Mesenchymal stem cell (in vitro differentiated cells and primary cell): Measurements from ENCODE around the gene AMN.
A peak's percentile ranks its signal among the peaks of the same experiment; 100 is the strongest.

ENCODE experiments used
- DNase-seq: peaks from one replicate; pipeline ENCODE4 v3.0.0-alpha.2; 2013
- H2AFZ ChIP-seq: one replicate; pipeline ENCODE4 v1.6.1; 2013; ENCODE audit warnings: low read depth, mild to moderate bottlenecking, control low read depth, inconsistent platforms, low read length, moderate library complexity
- H2AK5ac ChIP-seq: 2 replicates; pipeline ENCODE4 v1.6.1; 2013; ENCODE audit warnings: low read length, moderate library complexity, mild to moderate bottlenecking, inconsistent platforms; ENCODE audit not compliant: severe bottlenecking
- H2BK120ac ChIP-seq: one replicate; pipeline ENCODE4 v1.6.1; 2013; ENCODE audit warnings: low read depth, mild to moderate bottlenecking, inconsistent platforms, low read length, moderate library complexity
- H2BK12ac ChIP-seq, 2 experiments: one replicate each; pipeline ENCODE4 v1.6.1; 2013; ENCODE audit warnings: inconsistent platforms in 2 of 2, low read length in 2 of 2, mild to moderate bottlenecking in 2 of 2, moderate library complexity in 2 of 2, control low read depth in 1 of 2
- H2BK15ac ChIP-seq: one replicate; pipeline ENCODE4 v1.6.1; 2013; ENCODE audit warnings: mild to moderate bottlenecking, low read depth, inconsistent platforms; ENCODE audit not compliant: poor library complexity, severe bottlenecking
- H2BK5ac ChIP-seq: 2 replicates; pipeline ENCODE4 v1.6.1; 2013; ENCODE audit warnings: low read depth, mild to moderate bottlenecking, low read length, control low read depth, inconsistent platforms; ENCODE audit not compliant: poor library complexity, severe bottlenecking
- H3K14ac ChIP-seq, 2 experiments: one replicate each; pipeline ENCODE4 v1.6.1; 2013; ENCODE audit warnings: inconsistent platforms in 2 of 2, low read length in 2 of 2, control low read depth in 1 of 2, mild to moderate bottlenecking in 1 of 2, moderate library complexity in 1 of 2
- H3K18ac ChIP-seq, 2 experiments: one replicate each; pipeline ENCODE4 v1.6.1; 2013; ENCODE audit warnings: inconsistent platforms in 2 of 2, low read length in 2 of 2, control low read depth in 1 of 2, low read depth in 1 of 2, mild to moderate bottlenecking in 1 of 2
- H3K23ac ChIP-seq, 2 experiments: one replicate each; pipeline ENCODE4 v1.6.1; 2013; ENCODE audit warnings: inconsistent platforms in 2 of 2, low read length in 2 of 2, mild to moderate bottlenecking in 2 of 2, moderate library complexity in 2 of 2, control low read depth in 1 of 2
- H3K27ac ChIP-seq: 2 replicates; pipeline ENCODE4 v1.5.1; 2013; ENCODE audit warnings: mild to moderate bottlenecking, moderate library complexity, low read length, control low read depth, inconsistent platforms; ENCODE audit not compliant: poor library complexity, severe bottlenecking
- H3K27me3 ChIP-seq, 2 experiments: 2 replicates each; pipeline versions ENCODE4 v1.6.1 to v1.7.0; 2013; ENCODE audit warnings: low read length in 2 of 2, mild to moderate bottlenecking in 2 of 2, moderate library complexity in 2 of 2, control low read depth in 1 of 2, inconsistent platforms in 1 of 2; ENCODE audit not compliant: control insufficient read depth in 1 of 2, insufficient read depth in 1 of 2
- H3K36me3 ChIP-seq, 2 experiments: 2 replicates each; pipeline versions ENCODE4 v1.6.1 to v1.7.0; 2013; ENCODE audit warnings: low read length in 2 of 2, control low read depth in 1 of 2, inconsistent platforms in 1 of 2, low read depth in 1 of 2, mild to moderate bottlenecking in 1 of 2; ENCODE audit not compliant: insufficient read depth in 2 of 2, control insufficient read depth in 1 of 2
- H3K4ac ChIP-seq, 2 experiments: one replicate each; pipeline ENCODE4 v1.6.1; 2013; ENCODE audit warnings: inconsistent platforms in 2 of 2, low read length in 2 of 2, mild to moderate bottlenecking in 2 of 2, moderate library complexity in 2 of 2, control low read depth in 1 of 2, low read depth in 1 of 2
- H3K4me1 ChIP-seq: 2 replicates; pipeline ENCODE4 v1.6.1; 2013; ENCODE audit warnings: low read depth, low read length, control low read depth; ENCODE audit not compliant: control insufficient read depth, insufficient read depth
- H3K4me2 ChIP-seq: 2 replicates; pipeline ENCODE4 v1.6.1; 2013; ENCODE audit warnings: low read length, mild to moderate bottlenecking, inconsistent platforms; ENCODE audit not compliant: poor library complexity, severe bottlenecking
- H3K4me3 ChIP-seq, 2 experiments: 2 replicates each; pipeline versions ENCODE4 v1.5.1 to v1.7.0; 2013; ENCODE audit warnings: low read length in 2 of 2, mild to moderate bottlenecking in 2 of 2, control low read depth in 1 of 2, low read depth in 1 of 2; ENCODE audit not compliant: insufficient read depth in 1 of 2
- H3K79me1 ChIP-seq: replicated peaks from 2 replicates; pipeline ENCODE4 v1.6.1; 2013; ENCODE audit warnings: mild to moderate bottlenecking, control low read depth, low read length, inconsistent platforms; ENCODE audit not compliant: poor library complexity, severe bottlenecking
- H3K9ac ChIP-seq: 2 replicates; pipeline ENCODE4 v1.7.0; 2013; ENCODE audit warnings: mild to moderate bottlenecking, low read length, moderate library complexity
- H3K9me3 ChIP-seq: 2 replicates; pipeline ENCODE4 v1.7.0; 2013; ENCODE audit warnings: mild to moderate bottlenecking, low read length; ENCODE audit not compliant: control insufficient read depth
- H4K8ac ChIP-seq: one replicate; pipeline ENCODE4 v1.6.1; 2013; ENCODE audit warnings: inconsistent platforms, mild to moderate bottlenecking, low read length, moderate library complexity
- H4K91ac ChIP-seq: one replicate; pipeline ENCODE4 v1.6.1; 2013; ENCODE audit warnings: mild to moderate bottlenecking, low read length, inconsistent platforms
- WGBS: methylation state at CpG from one replicate; pipeline ENCODE4 v1.1.7; 2013; ENCODE audit warnings: mixed read lengths; 5-methylcytosine and 5-hydroxymethylcytosine counted together

AMN gene

GRCh38 chr14:102910442-102910841, 12.0 kb upstream of the AMN start:
- no peaks in the 10 kb centered on the region for H3K9me3 ChIP-seq
- H3K27me3 ChIP-seq, result no peaks in the 10 kb centered on the region
- no peak overlapping the region for H4K8ac ChIP-seq
- H3K18ac ChIP-seq, result no peak overlapping the region
- H3K27ac ChIP-seq, result no peak overlapping the region
- H3K36me3 ChIP-seq, result peaks cover 25 to 58% of the 10 kb centered on the region in 2 experiments
- no peak overlapping the region for H2AK5ac ChIP-seq
- no peak overlapping the region for H3K23ac ChIP-seq
- no peak overlapping the region for H3K4ac ChIP-seq
- no peaks in the 10 kb centered on the region for H3K4me1 ChIP-seq
- H2BK5ac ChIP-seq, result no peak overlapping the region
- 95% methylated on average over 19 of the region's 21 CpGs for WGBS
- no peak overlapping the region for H2BK12ac ChIP-seq
- H3K4me3 ChIP-seq, result no peak overlapping the region
- H3K79me1 ChIP-seq, result no peaks in the 10 kb centered on the region
- H3K9ac ChIP-seq, result no peak overlapping the region
- no peak for DNase-seq
- H2BK15ac ChIP-seq, result no peak overlapping the region
- no peak overlapping the region for H4K91ac ChIP-seq
- no peak overlapping the region for H2AFZ ChIP-seq
- H3K4me2 ChIP-seq, result no peak overlapping the region
- no peak overlapping the region for H2BK120ac ChIP-seq
- no peak overlapping the region for H3K14ac ChIP-seq

- Histone ChIP-seq H3K23ac (no peak overlapping the region), H3K4me2 (no peak overlapping the region), H2BK5ac (no peak overlapping the region), H3K14ac (no peak overlapping the region), H2AK5ac (no peak overlapping the region), H3K4me1 (no peaks in the 10 kb centered on the region), H4K8ac (no peak overlapping the region), H2BK15ac (no peak overlapping the region), H3K79me1 (no peaks in the 10 kb centered on the region), H3K9me3 (no peaks in the 10 kb centered on the region), H3K4me3 (no peak overlapping the region), H4K91ac (no peak overlapping the region), H3K27ac (no peak overlapping the region), H2BK12ac (no peak overlapping the region), H3K4ac (no peak overlapping the region), H3K36me3 (peaks cover 14 to 53% of the 10 kb centered on the region in 2 experiments), H3K27me3 (no peaks in the 10 kb centered on the region), H3K18ac (no peak overlapping the region), H2AFZ (no peak overlapping the region), H3K9ac (no peak overlapping the region), H2BK120ac (no peak overlapping the region)
- WGBS, result 82% methylated on average over 19 of the region's 19 CpGs
- no peak for DNase-seq
Measured at GRCh38 chr14:102911541-102911951, 10.9 kb upstream of the AMN start.

GRCh38 chr14:102911991-102912761, 10.3 kb upstream of the AMN start:
- Histone ChIP-seq H3K27me3 (peaks cover 0 to 3% of the 10 kb centered on the region in 2 experiments), H3K4me3 (no peak overlapping the region), H2BK120ac (no peak overlapping the region), H2BK12ac (no peak overlapping the region), H3K79me1 (no peaks in the 10 kb centered on the region), H4K8ac (no peak overlapping the region), H2BK15ac (no peak overlapping the region), H3K4me1 (no peaks in the 10 kb centered on the region), H4K91ac (no peak overlapping the region), H3K14ac (no peak overlapping the region), H2AK5ac (no peak overlapping the region), H2AFZ (no peak overlapping the region), H3K4ac (no peak overlapping the region), H3K18ac (no peak overlapping the region), H3K9ac (no peak overlapping the region), H2BK5ac (no peak overlapping the region), H3K9me3 (no peaks in the 10 kb centered on the region), H3K36me3 (peaks cover 9 to 46% of the 10 kb centered on the region in 2 experiments), H3K4me2 (no peak overlapping the region), H3K23ac (no peak overlapping the region), H3K27ac (no peak overlapping the region)
- 94% methylated on average over 21 of the region's 21 CpGs for WGBS
- no peak for DNase-seq

GRCh38 chr14:102913341-102914211, 8.9 kb upstream of the AMN start:
- peak overlapping the region; percentile 12 for H4K8ac ChIP-seq
- H2BK12ac ChIP-seq, result no peak overlapping the region
- H3K27me3 ChIP-seq, result peaks cover 2 to 4% of the 10 kb centered on the region in 2 experiments
- H3K23ac ChIP-seq, result no peak overlapping the region
- no peak overlapping the region for H3K4ac ChIP-seq
- H3K27ac ChIP-seq, result no peak overlapping the region
- no peak overlapping the region for H2BK15ac ChIP-seq
- no peak overlapping the region for H2BK5ac ChIP-seq
- no peaks in the 10 kb centered on the region for H3K79me1 ChIP-seq
- H3K9me3 ChIP-seq, result no peaks in the 10 kb centered on the region
- H3K4me3 ChIP-seq, result no peak overlapping the region
- H3K4me1 ChIP-seq, result peaks cover 2% of the 10 kb centered on the region
- DNase-seq, result no peak
- H2BK120ac ChIP-seq, result no peak overlapping the region
- no peak overlapping the region for H3K9ac ChIP-seq
- peaks cover 0 to 34% of the 10 kb centered on the region in 2 experiments for H3K36me3 ChIP-seq
- 92% methylated on average over 26 of the region's 28 CpGs for WGBS
- no peak overlapping the region for H2AFZ ChIP-seq
- no peak overlapping the region for H3K18ac ChIP-seq
- H2AK5ac ChIP-seq, result no peak overlapping the region
- H3K14ac ChIP-seq, result no peak overlapping the region
- no peak overlapping the region for H4K91ac ChIP-seq
- no peak overlapping the region for H3K4me2 ChIP-seq
